Mesenchymal stem cell (in vitro differentiated cells and primary cell): ENCODE measurements around the gene ZDHHC15.
"Not testable (repeated sequence)": the region's sequence is repeated elsewhere in the genome, so short reads cannot be mapped to it uniquely, and the experiment has no call there.

Source experiments
- DNase-seq: peaks from one replicate; pipeline ENCODE4 v3.0.0-alpha.2; 2013
- H2AFZ ChIP-seq: one replicate; pipeline ENCODE4 v1.6.1; 2013; ENCODE audit warnings: low read depth, mild to moderate bottlenecking, control low read depth, inconsistent platforms, low read length, moderate library complexity
- H2AK5ac ChIP-seq: 2 replicates; pipeline ENCODE4 v1.6.1; 2013; ENCODE audit warnings: low read length, moderate library complexity, mild to moderate bottlenecking, inconsistent platforms; ENCODE audit not compliant: severe bottlenecking
- H2BK120ac ChIP-seq: one replicate; pipeline ENCODE4 v1.6.1; 2013; ENCODE audit warnings: low read depth, mild to moderate bottlenecking, inconsistent platforms, low read length, moderate library complexity
- H2BK12ac ChIP-seq, 2 experiments: one replicate each; pipeline ENCODE4 v1.6.1; 2013; ENCODE audit warnings: inconsistent platforms in 2 of 2, low read length in 2 of 2, mild to moderate bottlenecking in 2 of 2, moderate library complexity in 2 of 2, control low read depth in 1 of 2
- H2BK15ac ChIP-seq: one replicate; pipeline ENCODE4 v1.6.1; 2013; ENCODE audit warnings: mild to moderate bottlenecking, low read depth, inconsistent platforms; ENCODE audit not compliant: poor library complexity, severe bottlenecking
- H2BK5ac ChIP-seq: 2 replicates; pipeline ENCODE4 v1.6.1; 2013; ENCODE audit warnings: low read depth, mild to moderate bottlenecking, low read length, control low read depth, inconsistent platforms; ENCODE audit not compliant: poor library complexity, severe bottlenecking
- H3K14ac ChIP-seq, 2 experiments: one replicate each; pipeline ENCODE4 v1.6.1; 2013; ENCODE audit warnings: inconsistent platforms in 2 of 2, low read length in 2 of 2, control low read depth in 1 of 2, mild to moderate bottlenecking in 1 of 2, moderate library complexity in 1 of 2
- H3K18ac ChIP-seq, 2 experiments: one replicate each; pipeline ENCODE4 v1.6.1; 2013; ENCODE audit warnings: inconsistent platforms in 2 of 2, low read length in 2 of 2, control low read depth in 1 of 2, low read depth in 1 of 2, mild to moderate bottlenecking in 1 of 2
- H3K23ac ChIP-seq, 2 experiments: one replicate each; pipeline ENCODE4 v1.6.1; 2013; ENCODE audit warnings: inconsistent platforms in 2 of 2, low read length in 2 of 2, mild to moderate bottlenecking in 2 of 2, moderate library complexity in 2 of 2, control low read depth in 1 of 2
- H3K27ac ChIP-seq: 2 replicates; pipeline ENCODE4 v1.5.1; 2013; ENCODE audit warnings: mild to moderate bottlenecking, moderate library complexity, low read length, control low read depth, inconsistent platforms; ENCODE audit not compliant: poor library complexity, severe bottlenecking
- H3K27me3 ChIP-seq, 2 experiments: 2 replicates each; pipeline versions ENCODE4 v1.6.1 to v1.7.0; 2013; ENCODE audit warnings: low read length in 2 of 2, mild to moderate bottlenecking in 2 of 2, moderate library complexity in 2 of 2, control low read depth in 1 of 2, inconsistent platforms in 1 of 2; ENCODE audit not compliant: control insufficient read depth in 1 of 2, insufficient read depth in 1 of 2
- H3K36me3 ChIP-seq, 2 experiments: 2 replicates each; pipeline versions ENCODE4 v1.6.1 to v1.7.0; 2013; ENCODE audit warnings: low read length in 2 of 2, control low read depth in 1 of 2, inconsistent platforms in 1 of 2, low read depth in 1 of 2, mild to moderate bottlenecking in 1 of 2; ENCODE audit not compliant: insufficient read depth in 2 of 2, control insufficient read depth in 1 of 2
- H3K4ac ChIP-seq, 2 experiments: one replicate each; pipeline ENCODE4 v1.6.1; 2013; ENCODE audit warnings: inconsistent platforms in 2 of 2, low read length in 2 of 2, mild to moderate bottlenecking in 2 of 2, moderate library complexity in 2 of 2, control low read depth in 1 of 2, low read depth in 1 of 2
- H3K4me1 ChIP-seq: 2 replicates; pipeline ENCODE4 v1.6.1; 2013; ENCODE audit warnings: low read depth, low read length, control low read depth; ENCODE audit not compliant: control insufficient read depth, insufficient read depth
- H3K4me2 ChIP-seq: 2 replicates; pipeline ENCODE4 v1.6.1; 2013; ENCODE audit warnings: low read length, mild to moderate bottlenecking, inconsistent platforms; ENCODE audit not compliant: poor library complexity, severe bottlenecking
- H3K4me3 ChIP-seq, 2 experiments: 2 replicates each; pipeline versions ENCODE4 v1.5.1 to v1.7.0; 2013; ENCODE audit warnings: low read length in 2 of 2, mild to moderate bottlenecking in 2 of 2, control low read depth in 1 of 2, low read depth in 1 of 2; ENCODE audit not compliant: insufficient read depth in 1 of 2
- H3K79me1 ChIP-seq: replicated peaks from 2 replicates; pipeline ENCODE4 v1.6.1; 2013; ENCODE audit warnings: mild to moderate bottlenecking, control low read depth, low read length, inconsistent platforms; ENCODE audit not compliant: poor library complexity, severe bottlenecking
- H3K9ac ChIP-seq: 2 replicates; pipeline ENCODE4 v1.7.0; 2013; ENCODE audit warnings: mild to moderate bottlenecking, low read length, moderate library complexity
- H3K9me3 ChIP-seq: 2 replicates; pipeline ENCODE4 v1.7.0; 2013; ENCODE audit warnings: mild to moderate bottlenecking, low read length; ENCODE audit not compliant: control insufficient read depth
- H4K8ac ChIP-seq: one replicate; pipeline ENCODE4 v1.6.1; 2013; ENCODE audit warnings: inconsistent platforms, mild to moderate bottlenecking, low read length, moderate library complexity
- H4K91ac ChIP-seq: one replicate; pipeline ENCODE4 v1.6.1; 2013; ENCODE audit warnings: mild to moderate bottlenecking, low read length, inconsistent platforms
- WGBS: methylation state at CpG from one replicate; pipeline ENCODE4 v1.1.7; 2013; ENCODE audit warnings: mixed read lengths; 5-methylcytosine and 5-hydroxymethylcytosine counted together

The ZDHHC15 gene

DNA sequence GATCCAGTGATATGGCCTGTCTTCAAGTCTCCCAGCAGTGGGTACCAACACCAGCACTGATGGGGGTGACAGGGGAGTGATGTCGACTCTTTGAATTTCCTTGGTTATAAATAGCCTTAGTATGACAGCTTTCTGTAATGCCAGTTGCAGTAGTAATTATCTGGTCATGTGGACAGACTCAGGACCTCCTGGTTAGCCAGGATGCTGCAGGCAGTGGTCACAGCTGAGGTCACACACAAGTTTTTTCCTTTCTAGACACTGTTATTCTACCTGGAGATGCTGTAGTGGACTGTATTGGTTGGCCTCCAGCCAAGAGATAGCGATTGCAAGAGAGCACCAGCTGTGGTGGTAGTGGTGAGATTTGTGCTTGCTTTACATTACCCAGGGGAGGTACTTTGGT is 185.3 kb downstream of the ZDHHC15 start:
- WGBS: 25% methylated on average over 2 of the region's 2 CpGs
- Histone ChIP-seq H3K27me3 (no peaks in the 10 kb centered on the region), H2AFZ (no peak overlapping the region), H2BK120ac (no peak overlapping the region), H3K18ac (no peak overlapping the region), H3K4me3 (no peak overlapping the region), H3K9ac (no peak overlapping the region), H3K4ac (no peak overlapping the region), H3K4me2 (no peak overlapping the region), H3K23ac (no peak overlapping the region), H3K4me1 (no peaks in the 10 kb centered on the region), H4K91ac (no peak overlapping the region), H3K79me1 (no peaks in the 10 kb centered on the region), H3K9me3 (peaks cover 12% of the 10 kb centered on the region), H3K27ac (no peak overlapping the region), H3K36me3 (peaks cover 0 to 4% of the 10 kb centered on the region in 2 experiments), H2BK5ac (no peak overlapping the region), H2BK15ac (no peak overlapping the region), H4K8ac (no peak overlapping the region), H2AK5ac (no peak overlapping the region), H3K14ac (no peak overlapping the region), H2BK12ac (no peak overlapping the region)
- no peak for DNase-seq

DNA sequence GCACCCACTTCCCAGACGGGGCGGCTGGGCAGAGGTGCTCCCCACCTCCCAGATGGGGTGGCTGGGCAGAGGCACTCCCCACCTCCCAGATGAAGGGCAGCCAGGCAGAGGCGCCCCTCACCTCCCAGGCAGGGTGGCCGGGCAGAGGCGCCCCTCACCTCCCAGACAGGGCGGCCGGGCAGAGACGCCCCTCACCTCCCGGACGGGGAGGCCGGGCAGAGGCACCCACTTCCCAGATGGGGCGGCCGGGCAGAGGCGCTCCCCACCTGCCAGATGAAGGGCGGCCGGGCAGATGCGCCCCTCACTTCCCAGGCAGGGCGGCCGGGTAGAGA is 187.7 kb downstream of the ZDHHC15 start:
- Histone ChIP-seq H2BK12ac (no peak overlapping the region), H2BK15ac (no peak overlapping the region), H3K23ac (no peak overlapping the region), H3K18ac (no peak overlapping the region), H3K9me3 (peaks cover 28% of the 10 kb centered on the region), H3K4me1 (no peaks in the 10 kb centered on the region), H2AK5ac (no peak overlapping the region), H3K4ac (no peak overlapping the region), H2AFZ (no peak overlapping the region), H3K9ac (no peak overlapping the region), H4K8ac (no peak overlapping the region), H4K91ac (no peak overlapping the region), H3K4me3 (no peak overlapping the region), H3K36me3 (peaks cover 0 to 4% of the 10 kb centered on the region in 2 experiments), H2BK120ac (no peak overlapping the region), H2BK5ac (no peak overlapping the region), H3K14ac (no peak overlapping the region), H3K27me3 (no peaks in the 10 kb centered on the region), H3K27ac (no peak overlapping the region), H3K4me2 (no peak overlapping the region), H3K79me1 (no peaks in the 10 kb centered on the region)
- 100% methylated on average over 7 of the region's 19 CpGs for WGBS
- no peak for DNase-seq

DNA sequence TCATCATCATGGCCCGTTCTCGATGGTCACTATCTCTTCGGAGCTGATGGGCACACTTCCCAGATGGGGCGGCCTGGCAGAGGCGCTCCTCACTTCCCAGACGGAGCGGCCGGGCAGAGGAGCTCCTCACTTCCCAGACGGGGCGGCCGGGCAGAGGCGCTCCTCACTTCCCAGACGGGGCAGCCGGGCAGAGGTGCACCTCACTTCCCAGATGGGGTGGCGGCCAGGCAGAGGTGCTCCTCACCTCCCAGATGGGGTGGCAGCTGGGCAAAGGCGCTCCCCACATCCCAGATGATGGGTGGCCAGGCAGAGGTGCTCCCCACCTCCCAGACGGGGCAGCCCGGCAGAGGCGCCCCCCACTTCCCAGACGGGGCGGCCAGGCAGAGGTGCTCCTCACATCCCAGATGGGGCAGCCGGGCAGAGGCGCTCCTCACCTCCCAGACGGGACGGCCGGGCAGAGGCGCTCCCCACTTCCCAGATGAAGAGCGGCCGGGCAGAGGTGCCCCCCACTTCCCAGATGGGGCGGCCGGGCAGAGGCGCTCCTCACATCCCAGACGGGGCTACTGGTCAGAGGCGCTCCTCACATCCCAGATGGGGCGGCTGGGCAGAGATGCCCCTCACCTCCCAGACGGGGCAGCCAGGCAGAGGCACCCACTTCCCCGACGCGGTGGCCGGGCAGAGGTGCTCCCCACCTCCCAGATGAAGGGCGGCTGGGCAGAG is 188.3 kb downstream of the ZDHHC15 start:
- H3K4me1 ChIP-seq, H3K27ac ChIP-seq, H3K27me3 ChIP-seq, DNase-seq, H3K4ac ChIP-seq, H3K23ac ChIP-seq, H2BK12ac ChIP-seq, H3K36me3 ChIP-seq, H3K4me3 ChIP-seq, H4K91ac ChIP-seq, H3K4me2 ChIP-seq, H2BK120ac ChIP-seq, H2BK15ac ChIP-seq, H3K14ac ChIP-seq, H3K79me1 ChIP-seq, H4K8ac ChIP-seq, H2BK5ac ChIP-seq, H3K9ac ChIP-seq, H2AFZ ChIP-seq, H3K18ac ChIP-seq, H2AK5ac ChIP-seq: not testable (repeated sequence)
- 98% methylated on average over 21 of the region's 41 CpGs for WGBS
- peaks cover 31% of the 10 kb centered on the region for H3K9me3 ChIP-seq

DNA sequence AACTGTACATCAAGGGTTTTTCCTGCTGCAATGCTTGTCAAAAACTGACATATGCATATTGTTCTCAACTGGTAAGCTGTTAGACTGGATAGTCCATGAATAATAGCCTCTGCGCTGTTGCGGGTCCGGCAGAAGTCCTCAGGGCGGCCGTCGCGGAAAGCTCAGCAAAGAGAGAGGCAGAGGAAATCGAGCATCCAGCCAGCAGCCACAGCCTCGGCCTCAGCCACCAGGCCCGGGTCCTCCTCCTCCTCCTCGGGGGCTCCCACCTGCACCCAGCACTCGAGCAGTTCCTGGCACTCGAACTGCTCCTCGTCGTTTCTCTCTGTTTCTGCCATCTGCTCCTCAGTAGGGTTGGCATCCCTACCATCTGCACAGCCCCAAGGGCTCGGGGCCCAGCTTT is 195.2 kb downstream of the ZDHHC15 start:
- Histone ChIP-seq H3K9me3 (peaks cover 31% of the 10 kb centered on the region), H3K4ac (no peak overlapping the region), H2BK120ac (no peak overlapping the region), H2BK5ac (no peak overlapping the region), H4K8ac (no peak overlapping the region), H2BK15ac (no peak overlapping the region), H3K18ac (no peak overlapping the region), H2AK5ac (no peak overlapping the region), H3K4me3 (no peak overlapping the region), H3K27ac (no peak overlapping the region), H3K27me3 (no peaks in the 10 kb centered on the region), H2AFZ (no peak overlapping the region), H2BK12ac (no peak overlapping the region), H3K4me2 (no peak overlapping the region), H3K23ac (no peak overlapping the region), H3K79me1 (no peaks in the 10 kb centered on the region), H3K14ac (no peak overlapping the region), H3K9ac (no peak overlapping the region), H4K91ac (no peak overlapping the region), H3K4me1 (no peaks in the 10 kb centered on the region), H3K36me3 (peaks cover 9 to 16% of the 10 kb centered on the region in 2 experiments)
- 99% methylated on average over 14 of the region's 16 CpGs for WGBS
- DNase-seq: no peak
